GM21423 (cell line): ENCODE data around the gene CXCR5.

Source experiments
- ATAC-seq: cut with Tn5 transposase; IDR thresholded peaks from one replicate; pipeline ENCODE4 v1.9.1; 2021; ENCODE audit warnings: mild to moderate bottlenecking, moderate library complexity; ENCODE audit not compliant: unreplicated experiment

The CXCR5 gene

DNA sequence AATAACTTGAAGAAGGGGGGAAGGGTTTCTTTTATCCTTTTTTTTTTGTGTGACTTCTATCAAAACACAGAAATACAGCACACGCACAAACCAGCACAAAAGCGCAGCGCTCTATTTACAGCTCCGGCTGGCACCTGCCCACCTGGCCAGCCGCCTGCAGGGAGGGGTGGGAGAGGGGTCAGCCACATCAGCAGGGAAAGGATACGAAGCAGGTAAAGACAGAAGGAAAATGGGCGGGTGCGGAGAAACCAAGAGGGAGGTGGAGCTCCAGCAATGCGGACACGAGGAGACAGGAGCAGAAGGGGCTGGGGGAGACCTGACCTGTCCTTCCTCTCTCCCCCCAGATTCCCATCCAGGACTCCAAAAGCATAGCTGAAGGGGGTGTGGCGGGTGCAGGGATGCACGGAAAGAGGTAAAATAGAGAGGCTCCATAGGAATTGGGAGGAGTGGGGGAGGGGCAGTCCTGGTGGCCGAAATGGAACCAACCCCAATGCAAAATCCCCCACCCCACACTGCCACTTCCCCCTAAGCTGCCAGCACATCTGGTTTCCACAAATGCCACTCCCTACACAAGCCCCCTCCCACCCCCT lies 14.1 kb downstream of the CXCR5 start:
- ATAC-seq: no peak

DNA sequence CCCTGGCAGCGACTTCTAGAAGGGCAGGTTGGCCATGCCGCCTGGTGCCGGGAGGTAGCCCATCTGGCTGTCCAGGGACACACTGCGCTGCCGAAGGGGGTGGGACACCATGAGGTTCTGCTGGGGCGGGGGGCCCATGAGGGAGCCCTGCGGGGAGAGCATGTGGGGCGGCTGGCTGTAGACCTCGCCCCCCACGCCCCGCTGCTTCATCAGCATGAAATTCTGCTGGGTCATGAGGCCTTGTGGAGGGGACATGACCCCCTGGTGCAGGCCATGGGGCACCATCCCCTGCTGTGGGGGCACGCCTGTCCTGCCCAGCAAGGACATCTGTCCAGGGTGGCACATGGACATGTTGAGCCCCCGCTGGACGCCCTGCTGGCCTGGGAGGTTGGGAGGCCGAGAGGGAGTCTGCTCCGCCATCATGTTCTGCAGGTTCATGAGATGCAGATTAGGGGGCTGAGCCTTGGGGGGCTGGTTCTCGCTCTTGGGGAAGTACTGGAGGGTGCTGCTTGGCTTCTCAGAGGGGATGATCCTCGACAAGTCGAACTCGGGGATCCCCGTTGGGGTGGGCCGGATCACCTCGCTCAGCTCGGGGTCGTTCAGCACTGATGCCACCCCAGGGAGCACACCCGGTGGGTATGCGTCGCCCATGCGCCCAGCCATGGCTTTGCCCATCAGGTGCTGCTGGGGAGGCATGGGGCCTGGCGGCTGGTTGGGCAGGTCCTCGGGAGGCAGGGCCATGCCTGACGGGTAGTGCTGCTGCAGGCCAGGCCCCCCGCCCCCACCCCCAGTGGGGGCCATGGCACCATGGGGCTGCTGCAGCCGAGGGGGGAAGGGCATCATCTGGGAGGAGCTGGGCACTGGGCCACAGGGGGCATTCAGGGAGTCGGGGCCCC lies 15.0 kb downstream of the CXCR5 start:
- ATAC-seq: no peak

DNA sequence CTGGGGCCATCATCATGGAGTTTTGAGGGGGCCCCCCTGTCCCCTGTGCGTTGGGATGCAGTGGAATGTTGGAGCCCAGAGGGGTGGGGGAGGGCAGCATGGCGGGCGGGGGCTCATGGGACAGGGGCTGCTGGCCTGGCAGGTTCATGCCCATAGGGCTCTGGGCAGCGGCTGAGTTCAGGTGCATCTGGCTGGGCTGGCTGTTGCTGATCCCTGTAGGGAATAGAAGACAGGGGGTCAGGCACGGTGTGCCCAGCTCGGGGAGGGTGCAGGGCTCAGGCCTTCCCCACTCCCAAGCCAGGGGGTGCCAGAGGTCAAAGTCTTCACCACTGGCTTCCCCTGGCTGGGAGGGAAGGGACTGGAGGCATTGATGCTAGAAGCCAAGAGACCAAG lies 15.6 kb downstream of the CXCR5 start:
- ATAC-seq: no peak

DNA sequence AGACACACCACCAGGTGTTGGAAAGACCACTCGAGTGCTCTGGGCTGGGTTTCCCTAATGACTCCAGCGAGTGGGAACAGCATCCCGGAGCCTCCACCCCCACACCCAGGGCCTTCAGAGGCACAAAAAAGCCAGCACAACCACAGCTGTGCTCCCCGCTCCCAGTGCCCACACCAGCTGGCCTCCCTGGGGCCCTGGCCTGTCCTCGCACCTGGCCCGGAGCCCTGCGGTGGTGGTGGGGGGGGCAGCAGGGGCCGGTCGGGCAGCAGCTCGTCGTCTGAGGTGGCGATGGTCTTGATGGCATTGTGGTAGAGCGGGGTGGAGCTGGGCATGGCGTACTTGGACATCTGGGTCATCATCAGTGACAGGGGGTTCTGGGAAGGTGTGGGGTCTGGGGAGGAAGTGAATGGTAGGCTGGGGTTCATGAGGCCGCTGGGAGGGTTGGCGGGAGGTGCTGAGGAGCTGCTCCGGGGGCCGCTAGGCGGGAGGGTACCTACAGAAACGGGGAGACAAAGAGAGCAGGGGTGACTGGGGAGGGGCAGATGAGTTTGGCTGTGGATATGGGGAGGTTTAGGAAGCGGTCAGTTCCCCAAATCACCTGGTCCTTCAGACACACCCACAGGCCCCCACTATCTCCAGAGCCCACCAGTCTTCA lies 16.1 kb downstream of the CXCR5 start:
- ATAC-seq: no peak

DNA sequence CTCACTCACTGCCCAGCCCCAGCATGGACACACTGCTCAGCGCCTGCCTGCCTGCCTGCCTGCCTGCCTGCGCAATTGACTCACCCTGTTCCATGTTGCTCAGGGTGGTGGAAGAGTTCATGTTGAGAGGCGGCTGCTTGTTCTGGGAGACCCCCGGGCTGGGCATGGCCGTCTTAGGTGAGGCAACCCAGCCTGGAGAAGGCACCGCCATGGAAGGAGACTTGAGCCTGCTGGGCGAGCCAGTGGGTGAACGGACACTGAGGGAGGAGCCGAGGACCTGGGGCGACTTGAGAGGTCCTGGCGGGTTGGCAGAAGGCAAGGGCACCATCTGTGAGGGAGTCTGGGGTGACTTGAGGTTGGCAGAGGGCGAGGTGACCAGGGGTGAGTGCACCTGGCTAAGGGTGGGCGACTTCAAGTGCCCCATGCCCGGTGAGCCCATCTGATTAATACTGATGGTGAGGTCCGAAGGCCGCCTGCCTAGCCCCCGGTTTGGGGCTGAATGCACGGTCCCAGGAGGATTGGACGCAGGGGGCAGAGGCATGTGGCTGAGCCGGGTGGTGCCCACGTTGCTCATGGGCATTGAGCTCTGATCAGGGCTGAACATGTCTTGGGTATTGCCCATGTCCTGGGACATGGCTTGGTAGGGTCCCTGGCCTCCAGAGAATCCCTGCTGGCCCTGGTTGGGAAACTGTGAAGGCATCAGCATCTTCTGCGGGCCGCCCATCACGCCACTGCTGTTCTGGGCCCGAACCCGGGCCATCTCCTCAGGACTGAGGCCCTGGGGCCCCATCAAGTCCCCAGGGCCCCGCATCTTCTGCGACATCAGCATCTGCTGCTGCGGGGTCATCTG lies 17.1 kb downstream of the CXCR5 start:
- ATAC-seq: no peak

DNA sequence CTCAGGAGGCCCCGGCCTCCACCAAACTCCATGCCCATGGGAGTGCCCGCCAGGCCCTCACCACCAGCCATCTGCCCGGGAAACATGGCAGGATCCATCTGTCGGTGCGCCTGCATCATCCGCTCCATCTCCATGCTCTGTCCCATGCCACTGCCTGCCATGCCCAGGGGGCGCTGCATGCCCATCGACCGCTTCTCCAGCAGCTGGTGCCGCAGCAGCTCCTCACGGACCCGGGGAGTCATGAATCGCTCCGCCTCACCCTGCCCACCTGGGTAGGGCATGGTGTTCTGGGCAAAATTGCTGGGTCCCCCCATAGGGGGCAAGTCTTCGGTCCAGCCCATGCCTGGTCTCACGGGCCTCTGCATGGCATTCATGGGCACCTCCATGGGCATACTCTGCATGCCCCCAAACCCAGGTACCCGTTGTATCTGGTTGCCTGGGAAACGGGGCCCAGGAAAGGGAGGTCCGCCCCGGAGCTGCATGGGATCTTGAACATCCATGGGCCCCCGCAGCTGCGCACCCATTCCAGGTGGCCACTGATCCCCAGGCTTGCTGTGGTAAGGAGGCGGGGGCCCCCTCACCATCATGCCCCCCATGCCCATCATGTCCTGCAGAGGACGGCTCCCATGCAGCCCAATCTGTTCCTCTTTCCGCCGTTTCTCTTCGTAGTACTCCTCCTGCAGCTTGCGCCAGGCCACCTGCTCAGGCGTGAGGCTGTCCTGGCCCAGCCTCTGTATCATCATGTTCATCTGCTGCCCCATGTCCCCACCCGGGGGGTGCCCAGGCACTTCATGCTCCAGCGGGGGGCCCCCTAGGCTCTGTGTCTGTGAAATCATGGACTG lies 18.0 kb downstream of the CXCR5 start:
- ATAC-seq: no peak

DNA sequence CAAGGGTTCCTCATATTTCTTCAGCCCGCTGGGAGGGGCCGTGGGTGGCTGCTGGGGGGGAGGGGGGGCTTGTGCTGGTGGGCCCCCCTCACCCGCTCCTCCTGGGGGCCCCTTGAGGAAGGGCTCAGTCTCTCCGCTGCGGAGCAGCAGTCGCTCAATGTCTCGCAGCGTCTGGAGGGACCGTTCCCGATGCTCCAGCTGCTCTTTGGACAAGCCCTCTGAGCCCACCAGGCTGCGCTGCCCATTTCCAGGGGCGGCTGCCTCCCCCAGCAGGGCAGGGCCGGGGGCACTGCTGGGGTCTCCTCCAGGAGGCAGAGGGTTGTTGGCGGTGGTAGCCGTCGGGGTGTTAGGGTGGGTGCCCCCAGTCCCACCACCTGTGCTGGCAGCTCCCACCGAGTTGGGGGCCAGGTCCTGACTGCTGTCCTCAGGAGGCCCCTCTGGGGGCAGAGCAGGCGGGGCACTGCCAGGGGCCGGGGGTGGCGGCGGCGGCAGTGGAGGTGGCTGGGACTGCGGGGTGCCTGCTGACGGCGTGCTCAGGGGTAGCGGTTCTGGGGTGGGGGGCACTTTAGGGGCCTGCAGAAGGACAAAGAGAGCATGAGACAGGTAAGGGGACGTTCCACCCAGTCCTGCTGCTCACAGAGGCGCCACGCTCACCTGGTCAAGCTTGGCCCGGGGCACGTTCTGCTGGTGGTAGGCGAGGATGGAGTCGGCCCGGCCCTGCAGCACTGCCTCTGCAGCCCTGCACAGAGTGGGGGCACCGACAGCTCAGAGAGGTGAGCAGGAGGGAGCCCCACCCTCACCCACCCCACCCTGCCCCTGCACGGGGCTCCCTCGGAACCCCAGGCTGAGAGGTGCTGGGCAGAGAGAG lies 18.9 kb downstream of the CXCR5 start:
- no peak for ATAC-seq

DNA sequence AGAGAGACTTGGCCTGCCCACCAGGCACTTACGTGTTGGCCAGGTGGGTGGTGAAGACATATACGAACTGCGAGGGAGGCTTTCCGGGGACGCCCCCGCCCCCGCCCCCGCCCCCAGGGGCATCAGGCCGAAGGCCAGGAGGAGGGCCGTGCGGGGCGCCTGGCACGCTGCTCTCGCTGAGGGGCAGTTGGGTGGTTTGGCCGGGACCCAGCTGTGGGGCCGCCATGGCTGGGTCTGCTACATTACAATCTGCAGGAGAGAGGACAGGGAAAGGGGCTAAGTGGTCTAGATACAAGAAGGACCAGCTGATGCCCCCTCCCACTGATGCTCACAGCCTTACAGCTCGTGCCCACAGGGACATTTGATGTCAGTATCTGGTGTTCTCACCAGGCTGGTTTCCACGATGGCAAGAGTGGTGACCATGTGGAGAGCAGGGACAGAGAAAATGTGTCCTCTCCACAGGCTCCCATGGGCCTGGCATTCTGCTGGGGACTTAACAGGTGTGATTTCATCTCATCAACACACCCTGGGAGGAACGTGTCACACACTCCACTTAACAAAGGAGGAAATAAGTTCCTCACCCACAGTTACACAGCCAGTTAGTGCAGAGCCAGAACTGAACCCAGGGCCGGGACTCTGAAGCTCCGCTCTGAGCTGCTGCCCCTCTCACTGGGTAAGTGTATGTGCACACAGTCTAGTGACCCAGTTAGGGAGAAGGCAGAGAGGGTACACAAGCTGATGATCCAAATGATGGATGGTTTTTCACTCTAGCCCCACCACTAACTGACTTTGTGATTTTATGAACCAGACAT lies 19.7 kb downstream of the CXCR5 start:
- ATAC-seq: no peak

DNA sequence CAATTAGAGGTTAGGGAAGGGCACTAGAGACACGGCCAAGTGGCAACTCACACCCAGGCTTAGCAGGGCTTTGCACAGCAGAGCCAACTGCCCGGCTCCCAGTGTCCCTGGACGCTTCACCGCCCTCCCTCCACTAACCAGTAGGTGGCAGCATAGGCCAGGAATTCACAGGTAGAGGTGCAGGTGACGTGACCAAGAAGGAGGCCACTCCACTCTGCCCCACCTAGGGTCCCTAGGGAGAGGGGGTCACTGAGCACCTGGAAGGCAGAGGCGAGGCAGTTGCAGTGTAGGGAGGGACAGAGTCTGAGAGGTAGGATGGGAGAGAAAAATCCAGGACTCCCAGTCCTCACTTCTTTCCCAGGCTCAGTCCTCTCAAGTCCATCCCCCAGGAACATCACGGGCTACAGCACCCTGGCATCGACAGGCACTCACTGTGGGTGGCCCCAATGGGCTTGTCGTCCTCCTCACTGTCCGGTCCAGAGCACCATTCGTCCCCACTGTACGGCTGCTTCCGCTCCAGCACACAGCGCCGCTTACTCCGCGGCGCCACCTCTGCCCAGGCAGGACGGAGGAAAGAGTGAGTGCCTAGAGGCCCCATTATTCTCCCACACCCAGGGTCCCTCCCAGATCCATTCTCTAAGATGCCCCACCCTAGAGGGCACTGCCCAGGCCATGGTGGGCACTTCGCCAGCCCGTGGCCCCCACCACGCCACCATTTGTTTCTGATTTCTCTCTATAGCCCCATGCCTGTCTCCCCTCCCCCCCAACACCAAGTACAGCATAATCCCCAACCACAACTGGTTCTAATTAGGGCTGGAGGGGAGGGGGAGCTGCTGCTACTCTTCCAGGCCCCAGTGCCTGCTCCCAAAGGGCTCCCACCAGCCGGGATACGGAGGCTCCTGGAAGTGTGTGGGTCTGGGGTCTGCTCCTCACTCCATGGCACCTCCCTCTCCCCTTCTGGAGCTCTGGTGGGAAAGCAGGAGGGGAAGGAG lies 23.7 kb downstream of the CXCR5 start:
- ATAC-seq: peak; percentile 67

DNA sequence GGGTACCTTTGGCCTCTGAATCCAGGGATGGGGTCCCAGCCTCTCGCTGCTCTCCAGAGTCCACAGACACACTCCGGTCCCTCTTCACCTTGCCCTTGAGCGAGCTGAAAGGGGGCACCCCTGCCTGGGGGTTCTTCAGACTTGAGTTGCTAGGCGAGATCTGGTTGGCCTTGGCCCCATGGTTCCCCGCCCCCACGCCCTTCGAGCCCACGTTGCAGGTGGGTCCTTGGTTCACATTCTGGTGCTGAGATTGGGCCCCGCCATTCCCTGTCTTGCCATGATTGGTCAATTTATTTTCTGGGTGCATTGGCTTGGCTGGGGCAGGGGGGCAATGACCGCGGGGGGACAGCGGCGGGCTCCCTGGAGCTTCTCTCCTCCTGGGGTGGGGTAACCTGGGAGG lies 24.6 kb downstream of the CXCR5 start:
- no peak for ATAC-seq

DNA sequence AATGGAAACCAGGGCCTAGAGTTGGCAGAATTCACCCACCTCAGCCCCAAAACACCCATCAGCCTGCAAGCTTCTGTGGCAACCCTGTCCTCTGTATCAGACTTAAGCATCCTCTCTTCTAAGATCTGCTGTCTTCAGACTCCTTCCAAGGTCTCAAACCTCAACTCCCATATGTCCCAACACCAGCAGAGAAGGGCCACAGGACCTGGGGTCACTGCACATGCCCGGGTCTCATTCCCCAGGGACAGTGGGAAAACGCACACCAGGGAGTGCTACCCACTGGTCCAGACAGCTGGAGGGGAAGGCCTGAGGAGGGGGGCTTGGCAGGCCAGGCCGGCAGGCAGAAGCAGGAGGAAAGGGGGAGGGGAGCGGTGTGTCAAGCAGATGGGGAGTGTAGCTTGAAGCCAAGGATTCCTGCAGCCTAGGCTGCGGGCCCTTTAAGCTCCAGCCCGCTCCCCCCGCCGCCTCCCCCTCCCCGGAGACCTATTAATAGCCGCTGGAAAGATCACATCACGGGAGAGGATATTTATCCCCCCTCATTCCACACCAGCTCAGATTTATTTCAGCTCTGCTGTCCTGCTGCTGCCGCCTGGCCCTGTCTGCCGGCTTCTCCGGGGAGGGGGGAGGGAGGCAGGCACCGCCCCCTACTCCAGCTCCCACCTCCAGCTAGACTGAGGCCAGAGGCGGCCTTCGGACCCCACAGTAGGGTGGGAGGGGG lies 25.4 kb downstream of the CXCR5 start:
- no peak for ATAC-seq

DNA sequence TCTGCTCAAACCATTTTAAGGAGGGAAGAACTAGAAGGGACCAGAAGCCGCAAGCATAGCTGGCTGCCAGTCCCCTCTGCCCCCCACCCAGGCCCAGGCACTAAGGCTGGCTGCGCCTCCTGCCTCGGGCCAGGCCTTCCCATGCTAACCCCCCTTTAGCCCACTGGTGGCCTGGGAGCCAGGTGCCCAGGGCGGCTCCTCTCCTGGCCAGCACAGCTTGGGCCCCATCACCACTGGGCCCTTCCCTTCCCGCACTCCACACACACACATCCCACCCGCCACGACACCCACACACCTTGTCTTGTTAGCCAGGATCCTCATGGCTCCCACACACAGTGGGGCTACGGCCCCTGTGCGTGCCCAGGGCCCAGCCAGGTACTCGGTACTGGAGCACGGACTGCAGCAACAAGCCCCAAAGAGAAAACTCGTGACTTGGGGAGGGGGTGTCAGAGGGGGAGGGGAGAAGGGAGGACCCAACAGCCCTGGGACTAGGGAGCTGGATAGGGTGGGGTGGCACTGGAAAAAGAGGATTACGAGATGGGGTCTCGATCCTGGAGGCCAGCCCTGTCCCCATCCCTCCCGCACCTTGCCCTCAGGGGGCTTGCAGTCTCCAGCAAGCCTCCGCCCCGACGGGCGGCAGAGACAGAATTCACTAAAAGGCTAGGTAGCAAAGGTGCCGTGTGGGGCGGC lies 26.1 kb downstream of the CXCR5 start:
- ATAC-seq: no peak

DNA sequence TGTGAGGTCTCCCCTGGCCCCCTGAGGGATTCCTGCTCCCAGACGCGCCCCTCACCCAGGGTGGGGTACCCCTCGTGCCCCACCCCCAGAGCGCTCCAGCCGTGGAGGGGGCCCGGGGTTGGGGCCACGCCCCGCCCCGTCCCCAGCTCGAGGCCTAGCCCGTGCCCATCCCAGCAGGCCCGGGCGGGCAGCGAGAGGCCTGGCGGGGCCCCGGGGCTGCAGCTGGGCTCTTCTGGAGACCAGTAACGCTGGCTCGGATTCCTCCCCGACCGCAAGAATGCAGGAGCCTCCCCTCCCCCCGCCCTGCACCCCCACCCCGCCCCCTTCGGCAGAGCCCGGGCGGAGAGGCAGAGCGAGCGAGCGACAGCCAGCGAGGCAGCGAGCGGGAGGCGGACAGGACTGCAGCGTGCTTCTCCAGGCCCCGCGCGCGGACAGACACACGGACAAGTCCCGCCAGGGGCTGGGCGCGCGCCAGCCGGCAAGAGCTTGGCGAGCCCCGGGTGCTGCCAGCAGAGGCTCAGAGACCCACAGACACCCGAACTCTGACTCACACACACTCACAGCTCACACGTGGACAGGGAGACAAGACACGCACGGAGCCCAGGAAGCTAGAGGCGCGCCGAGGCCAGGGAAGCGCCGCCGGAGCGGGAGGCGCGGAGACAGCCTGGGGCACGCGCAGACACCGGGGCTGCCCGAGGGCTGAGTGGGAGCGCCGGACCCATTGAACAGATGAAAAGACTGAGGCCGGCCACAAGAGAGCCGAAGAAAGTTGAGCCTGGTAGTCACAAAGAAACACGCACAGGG lies 26.8 kb downstream of the CXCR5 start:
- ATAC-seq: no peak

DNA sequence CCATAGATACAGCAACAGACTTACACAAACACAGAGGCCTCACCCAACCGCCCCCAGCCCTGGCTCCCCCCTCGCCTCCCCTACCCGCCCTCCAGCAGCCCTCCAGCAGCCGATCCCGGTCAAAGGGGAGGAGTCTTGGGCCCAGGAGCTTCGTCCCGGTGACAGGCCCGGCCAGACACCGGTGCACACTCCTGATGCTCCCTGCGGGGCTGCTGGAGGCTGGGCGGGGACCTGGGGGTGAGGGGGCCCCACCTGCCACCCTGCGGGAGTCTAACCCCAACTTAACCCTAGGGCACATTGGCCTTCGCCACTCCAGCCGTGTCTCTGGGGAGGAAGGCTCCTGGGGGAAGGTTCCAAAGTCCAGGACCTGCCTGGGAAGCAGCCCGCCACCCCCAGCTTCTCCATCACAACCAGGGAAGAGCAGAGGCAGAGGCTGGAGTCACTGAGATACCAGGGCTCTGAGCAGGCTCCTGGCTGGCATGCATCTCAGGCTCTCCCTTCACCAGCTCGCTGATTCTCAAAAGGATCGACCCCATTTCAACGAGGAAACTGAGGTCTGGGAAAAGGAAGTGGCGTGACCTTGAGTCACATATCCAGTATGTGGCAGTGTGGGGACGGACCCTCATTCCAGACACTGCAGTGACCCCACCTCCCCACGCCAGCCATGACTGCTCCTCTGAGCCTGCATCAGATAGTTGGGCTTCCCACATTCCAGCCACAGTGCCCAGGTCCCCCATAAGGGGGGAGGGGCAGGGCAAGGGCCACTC lies 27.6 kb downstream of the CXCR5 start:
- no peak for ATAC-seq
